ENCODE results near the gene FBLN1. TPM values are rescaled to one million over a fixed set of nuclear protein-coding genes. Genes with fewer than 3 reads are reported as not detected.
A peak's percentile ranks its signal among the peaks of the same experiment; 100 is the strongest.

The FBLN1 gene
- total and polyA plus RNA-seq, 2 of the 13 experiments (the other 11 are each of a cell fraction or from before 2014, with no cell fraction given): 37.3 to 103 TPM

GRCh38 chr22:45629469-45630089 lies 126.9 kb downstream of the FBLN1 start (continued):
- TF ChIP-seq MTA3 (CRISPR knock-in tag; IDR thresholded peaks at IDR 0.05) (no peak), ISX (CRISPR knock-in tag; conservative IDR thresholded peaks at IDR 0.05) (no peak), ZBTB1 (CRISPR knock-in tag; IDR thresholded peaks at IDR 0.05; ENCODE audit: borderline replicate concordance) (no peak), SNRNP70 (IDR thresholded peaks at IDR 0.05; ENCODE audit: low read depth, low read length) (no peak), SIN3B (IDR thresholded peaks at IDR 0.05; ENCODE audit: low read length) (no peak), SNAI1 (CRISPR knock-in tag; IDR thresholded peaks at IDR 0.05; ENCODE audit: borderline replicate concordance) (no peak), ZNF253 (CRISPR knock-in tag; IDR thresholded peaks at IDR 0.05; ENCODE audit: borderline replicate concordance) (no peak), NFRKB (IDR thresholded peaks at IDR 0.05) (no peak), TBL1XR1 (IDR thresholded peaks at IDR 0.05; ENCODE audit: borderline replicate concordance, low read length, partially characterized antibody) (no peak), ZFP36 (IDR thresholded peaks at IDR 0.05; ENCODE audit: borderline replicate concordance, low read depth, low read length, partially characterized antibody) (no peak), ZNF251 (CRISPR knock-in tag; IDR thresholded peaks at IDR 0.05) (0 out of 2 replicates have a peak, but pooled peaks have one; percentile 48), PPARG (CRISPR knock-in tag; conservative IDR thresholded peaks at IDR 0.05) (0 out of 2 replicates have a peak, but pooled peaks have one; percentile 24), TOPORS (CRISPR knock-in tag; IDR thresholded peaks at IDR 0.05) (no peak), HCFC1 (IDR thresholded peaks at IDR 0.05; ENCODE audit: low read depth, low read length) (no peak), PRPF4 (IDR thresholded peaks at IDR 0.05; ENCODE audit: low read depth, low read length, poor library complexity, severe bottlenecking) (no peak), PCBP2 (optimal IDR thresholded peaks at IDR 0.05; ENCODE audit: low read depth, low read length, poor library complexity, severe bottlenecking) (no peak), ZNF143 (CRISPR knock-in tag; IDR thresholded peaks at IDR 0.05) (no peak), NR3C1 (CRISPR knock-in tag; IDR thresholded peaks at IDR 0.05) (no peak), KDM1A (CRISPR knock-in tag; IDR thresholded peaks at IDR 0.05) (no peak), ZFP36L2 (CRISPR knock-in tag; IDR thresholded peaks at IDR 0.05) (no peak), ZNF737 (CRISPR knock-in tag; IDR thresholded peaks at IDR 0.05; ENCODE audit: borderline replicate concordance) (no peak), FOXA1 (IDR thresholded peaks at IDR 0.05) (0 out of 2 replicates have a peak, but pooled peaks have one; percentile 41), FOXA1 (CRISPR knock-in tag; IDR thresholded peaks at IDR 0.05) (peak; percentile 97), ZNF549 (CRISPR knock-in tag; IDR thresholded peaks at IDR 0.05) (no peak), CC2D1A (CRISPR knock-in tag; IDR thresholded peaks at IDR 0.05) (no peak), ZBTB20 (CRISPR knock-in tag; IDR thresholded peaks at IDR 0.05; ENCODE audit: borderline replicate concordance, low read depth) (no peak; the same call in 1 of the 2 replicates), ZNF496 (CRISPR knock-in tag; IDR thresholded peaks at IDR 0.05; ENCODE audit: insufficient replicate concordance) (no peak), TBX3 (IDR thresholded peaks at IDR 0.05; ENCODE audit: borderline replicate concordance) (no peak), EZH2 (conservative IDR thresholded peaks at IDR 0.05; ENCODE audit: low read depth, low read length) (no peak), NONO (IDR thresholded peaks at IDR 0.05) (no peak), NONO (CRISPR knock-in tag; conservative IDR thresholded peaks at IDR 0.05) (0 out of 2 replicates have a peak, but pooled peaks have one; percentile 38), KLF15 (CRISPR knock-in tag; IDR thresholded peaks at IDR 0.05; ENCODE audit: borderline replicate concordance) (no peak), ZNF768 (CRISPR knock-in tag; IDR thresholded peaks at IDR 0.05) (no peak)
- TF ChIP-seq, protein P1, sequence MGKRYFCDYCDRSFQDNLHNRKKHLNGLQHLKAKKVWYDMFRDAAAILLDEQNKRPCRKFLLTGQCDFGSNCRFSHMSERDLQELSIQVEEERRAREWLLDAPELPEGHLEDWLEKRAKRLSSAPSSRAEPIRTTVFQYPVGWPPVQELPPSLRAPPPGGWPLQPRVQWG (CRISPR knock-in tag; IDR thresholded peaks at IDR 0.05; ENCODE audit: borderline replicate concordance, low read depth): no peak
- TF ChIP-seq, protein P2, sequence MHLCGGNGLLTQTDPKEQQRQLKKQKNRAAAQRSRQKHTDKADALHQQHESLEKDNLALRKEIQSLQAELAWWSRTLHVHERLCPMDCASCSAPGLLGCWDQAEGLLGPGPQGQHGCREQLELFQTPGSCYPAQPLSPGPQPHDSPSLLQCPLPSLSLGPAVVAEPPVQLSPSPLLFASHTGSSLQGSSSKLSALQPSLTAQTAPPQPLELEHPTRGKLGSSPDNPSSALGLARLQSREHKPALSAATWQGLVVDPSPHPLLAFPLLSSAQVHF (CRISPR knock-in tag; IDR thresholded peaks at IDR 0.05): no peak

Measured in HepG2 (cell line).